GM23248 (cell line): ENCODE results near the gene KAT2B.

Experiments used
- EZH2 ChIP-seq: fragments of 200-600 bp; sonication (generic); IDR thresholded peaks from 2 replicates; pipeline ENCODE4 v1.6.1; 2018; ENCODE audit warnings: antibody characterized with exemption, mild to moderate bottlenecking; ENCODE audit not compliant: insufficient read depth, poor library complexity, severe bottlenecking
- EZH2phosphoT487 ChIP-seq: fragments of 200-600 bp; sonication (generic); IDR thresholded peaks from 2 replicates; pipeline ENCODE4 v1.6.1; 2018; ENCODE audit warnings: antibody characterized with exemption, moderate library complexity, mild to moderate bottlenecking, low read depth; ENCODE audit not compliant: insufficient read depth

GRCh38 chr3:20154078-20154477 lies 113.8 kb downstream of the KAT2B start:
- TF ChIP-seq EZH2 (no peak), EZH2phosphoT487 (no peak)
